Heart left ventricle (tissue), 16 donors: ENCODE results near the gene LILRA6. TPM values are rescaled to one million over a fixed set of nuclear protein-coding genes. Genes with fewer than 3 reads are reported as not detected.
"Not testable (repeated sequence)": the region's sequence is repeated elsewhere in the genome, so short reads cannot be mapped to it uniquely, and the experiment has no call there.

Experiments
- ATAC-seq, 4 donors: fragments of 200-7000 bp; cut with Tn5 transposase; one replicate each; pipeline ENCODE4 v1.9.1; 2020 to 2022; ENCODE audit warnings: moderate library complexity in 4 of 4, mild to moderate bottlenecking in 3 of 4, moderate number of reproducible peaks in 1 of 4
- DNase-seq, 5 donors: peaks; one replicate each; pipeline ENCODE4 v3.0.0-alpha.2; 2020
- H3K27ac ChIP-seq, 12 donors: fragments of 200-600 bp; sonication (generic) in 4 of 12; one replicate each; pipeline versions ENCODE4 v1.5.0 to v1.8.0; 2016 to 2022; ENCODE audit warnings: mild to moderate bottlenecking in 2 of 12
- H3K27me3 ChIP-seq, 9 donors: fragments of 200-600 bp; sonication (generic) in 2 of 9; one replicate each; pipeline versions ENCODE4 v1.5.1 to v1.8.0; 2016 to 2022; ENCODE audit warnings: mild to moderate bottlenecking in 3 of 9
- H3K36me3 ChIP-seq, 9 donors: fragments of 200-600 bp; sonication (generic) in 2 of 9; one replicate each; pipeline versions ENCODE4 v1.5.0 to v1.8.0; 2018 to 2022; ENCODE audit warnings: mild to moderate bottlenecking in 2 of 9
- H3K4me1 ChIP-seq, 12 donors: fragments of 200-600 bp; sonication (generic) in 4 of 12; one replicate each; pipeline versions ENCODE4 v1.5.0 to v1.8.0; 2016 to 2022; ENCODE audit warnings: mild to moderate bottlenecking in 3 of 12
- H3K4me3 ChIP-seq, 12 donors: fragments of 200-600 bp; sonication (generic) in 4 of 12; one replicate each; pipeline versions ENCODE4 v1.5.0 to v1.8.0; 2017 to 2022; ENCODE audit warnings: mild to moderate bottlenecking in 9 of 12, moderate library complexity in 4 of 12
- H3K9me3 ChIP-seq, 12 donors: fragments of 200-600 bp; sonication (generic) in 4 of 12; one replicate each; pipeline versions ENCODE4 v1.5.0 to v1.8.0; 2016 to 2022; ENCODE audit warnings: mild to moderate bottlenecking in 1 of 12
- CTCF ChIP-seq, 12 donors: fragments of 200-600 bp; sonication (generic) in 4 of 12; IDR thresholded peaks; one replicate each; pipeline versions ENCODE4 v1.5.0 to v1.8.0; 2018 to 2022; ENCODE audit warnings: antibody characterized with exemption in 12 of 12, mild to moderate bottlenecking in 5 of 12
- POLR2A ChIP-seq, 2 donors: fragments of 450-650 bp; IDR thresholded peaks; one replicate each; pipeline ENCODE4 v1.6.1; 2017; ENCODE audit warnings: antibody characterized with exemption in 2 of 2, mild to moderate bottlenecking in 2 of 2, moderate library complexity in 2 of 2
- WGBS, 4 donors: extraction: QIAGEN DNeasy Blood & Tissue Kit in 2 of 4; methylation state at CpG; one replicate each; pipeline versions ENCODE4 v1.1.5 to v1.1.7; 2013 to 2018; 5-methylcytosine and 5-hydroxymethylcytosine counted together
- intact Hi-C, 10 donors: fragments of 100-400 bp; cut with DNase I; formaldehyde crosslinking; loops; one replicate each; pipeline versions ENCODE4 v1.11.1 to v1.14.2; 2022
- polyA plus RNA-seq, 2 donors: library from polyadenylated mRNA; stranded (reverse); fragments of 200-250 nt; gene quantifications; one replicate each; pipeline ENCODE4 v1.2.3, GENCODE V29; 2013
- total RNA-seq, 9 donors: library from RNA; depleted of rRNA in 2 of 9; stranded (reverse); fragments of >200 nt in 2 of 9; fragmentation: NEBNext Ultra II Directional in 3 of 9; extraction: Animal tissue kit (Norgen Biotek cat#: 25700) in 3 of 9; gene quantifications; one replicate each; pipeline versions ENCODE4 v1.1.0 to v1.2.4, GENCODE V29; 2016 to 2023
- donor health status: ischemic (EF 13 %, LVEDD 7.1; RV severe dilation, severe dysfunction).
- donor health status: healthy with polysubstance abuse.
- donor health status: DM: no; HTN: yes; CAD: no.
- donor health status: DM: no; HTN: no; CAD: no.
- donor health status: ischemic (EF 25% LVEDD 6.9; RV normal size, moderate dysfunction).
- donor health status: ischemic (EF 25% LVEDD 5.7; RV mildly dilated, moderate dysfunction).
- donor health status: healthy.
- donor health status: DM: yes; HTN: yes; CAD: no.
- donor health status: ischemic (EF 35%, LVEDD 5.7; RV mildly dilated, moderate dysfunction).
- donor health status: nonischemic (EF 11% LVEDD 7.7; RV severe dilation, severe dysfunction).
- donor health status: DM: yes; HTN: yes; CAD: no.
- donor health status: PGD.
- donor health status: ischemic (EF 29% LVEDD 5.4; RV normal size, mild dysfunction).
- donor health status: nonischemic (EF 23%, LVEDD 6.1; RV moderate dilation, normal function).

Gene LILRA6
- total and polyA plus RNA-seq, 11 donors, result 0.44 to 20.9 (median 1.3) TPM

- Histone ChIP-seq H3K27ac (peak overlapping the region in 1 of 12 donors; percentile 8), H3K27me3 (no peaks in the 10 kb centered on the region), H3K4me1 (peaks cover 1 to 21% (median 15%) of the 10 kb centered on the region in 12 donors), H3K4me3 (no peak overlapping the region), H3K9me3 (no peaks in the 10 kb centered on the region), H3K36me3 (peaks cover 0 to 29% (median 22%) of the 10 kb centered on the region in 9 donors)
- 96 to 98% (median 96%) methylated on average over 7 of the region's 7 CpGs for WGBS, 4 donors
- DNase-seq, result no peak
- TF ChIP-seq CTCF (IDR thresholded peaks at IDR 0.05) (no peak), POLR2A (IDR thresholded peaks at IDR 0.05) (no peak)
- intact Hi-C loops, result no loop called here
- no peak for ATAC-seq
Observed at GRCh38 chr19:54196536-54196935, 46.1 kb downstream of the LILRA6 start.

GRCh38 chr19:54194463-54194862, 48.1 kb downstream of the LILRA6 start:
- WGBS, 4 donors, result 91 to 96% (median 93%) methylated on average over 12 of the region's 12 CpGs
- H3K4me3 ChIP-seq, H3K9me3 ChIP-seq, H3K27ac ChIP-seq, DNase-seq, ATAC-seq, H3K27me3 ChIP-seq: not testable (repeated sequence)
- peaks cover 0 to 13% (median 10%) of the 10 kb centered on the region in 12 donors for H3K4me1 ChIP-seq
- intact Hi-C loops, result loop anchor here in 1 of 10 donors (5.0 kb wide), 1 partner anchor 327 kb away; the partner anchor contains the start of gene MYADM
- H3K36me3 ChIP-seq, result peaks cover 0 to 26% (median 21%) of the 10 kb centered on the region in 9 donors

- Histone ChIP-seq H3K4me3 (no peak overlapping the region), H3K9me3 (no peaks in the 10 kb centered on the region), H3K36me3 (peaks cover 0 to 26% (median 21%) of the 10 kb centered on the region in 9 donors), H3K4me1 (peaks cover 0 to 23% (median 17%) of the 10 kb centered on the region in 12 donors), H3K27me3 (no peaks in the 10 kb centered on the region), H3K27ac (peak overlapping the region in 1 of 12 donors; percentile 6)
- DNase-seq (no peak), ATAC-seq (no peak)
- WGBS, 4 donors, result 92 to 96% (median 93%) methylated on average over 11 of the region's 11 CpGs
- intact Hi-C loops, result loop anchor here in 1 of 10 donors (5.0 kb wide), 1 partner anchor 326 kb away; the partner anchor contains the start of gene MYADM
- TF ChIP-seq CTCF (IDR thresholded peaks at IDR 0.05), result no peak
- no peak for TF ChIP-seq POLR2A (IDR thresholded peaks at IDR 0.05)
Observed at GRCh38 chr19:54193011-54193410, 49.6 kb downstream of the LILRA6 start.

- no peaks in the 10 kb centered on the region for H3K27me3 ChIP-seq
- H3K9me3 ChIP-seq, result no peaks in the 10 kb centered on the region
- H3K4me1 ChIP-seq, result peaks cover 0 to 23% (median 17%) of the 10 kb centered on the region in 12 donors
- ATAC-seq (no peak), DNase-seq (no peak)
- 65 to 70% (median 67%) methylated on average over 19 of the region's 19 CpGs for WGBS, 4 donors
- intact Hi-C loops, result loop anchor here in 4 of 10 donors (1.0 to 5.0 kb wide), 2 partner anchors 8 to 325 kb away; partner anchors contain the start of genes RPS9 (in 3 of the 4) and MYADM (in 1 of the 4)
- peaks cover 0 to 32% (median 21%) of the 10 kb centered on the region in 9 donors for H3K36me3 ChIP-seq
- TF ChIP-seq CTCF (IDR thresholded peaks at IDR 0.05), result no peak
- no peak for TF ChIP-seq POLR2A (IDR thresholded peaks at IDR 0.05)
- H3K27ac ChIP-seq, result peak overlapping the region; percentile 88 to 100 (median 98)
- peak overlapping the region; percentile 68 to 92 (median 86) for H3K4me3 ChIP-seq
Observed at GRCh38 chr19:54191811-54192453, 50.7 kb downstream of the LILRA6 start.
